SU-DHL-6 (cell line): ENCODE data around the gene AGAP3.

ENCODE experiments used
- EZH2phosphoT487 ChIP-seq: fragments of 200-600 bp; sonication (generic), shearing (Covaris generic); conservative IDR thresholded peaks from 2 replicates; pipeline ENCODE4 v1.6.1; 2018; ENCODE audit warnings: mild to moderate bottlenecking, antibody characterized with exemption, low read length, moderate library complexity, mixed read lengths
- TF ChIP-seq, protein P1 (sequence below): fragments of 200-600 bp; sonication (generic); IDR thresholded peaks from one replicate; pipeline ENCODE4 v1.5.1; 2017; ENCODE audit warnings: antibody characterized with exemption, mild to moderate bottlenecking, low read length, moderate library complexity; ENCODE audit not compliant: insufficient read depth, poor library complexity, severe bottlenecking

DNA sequence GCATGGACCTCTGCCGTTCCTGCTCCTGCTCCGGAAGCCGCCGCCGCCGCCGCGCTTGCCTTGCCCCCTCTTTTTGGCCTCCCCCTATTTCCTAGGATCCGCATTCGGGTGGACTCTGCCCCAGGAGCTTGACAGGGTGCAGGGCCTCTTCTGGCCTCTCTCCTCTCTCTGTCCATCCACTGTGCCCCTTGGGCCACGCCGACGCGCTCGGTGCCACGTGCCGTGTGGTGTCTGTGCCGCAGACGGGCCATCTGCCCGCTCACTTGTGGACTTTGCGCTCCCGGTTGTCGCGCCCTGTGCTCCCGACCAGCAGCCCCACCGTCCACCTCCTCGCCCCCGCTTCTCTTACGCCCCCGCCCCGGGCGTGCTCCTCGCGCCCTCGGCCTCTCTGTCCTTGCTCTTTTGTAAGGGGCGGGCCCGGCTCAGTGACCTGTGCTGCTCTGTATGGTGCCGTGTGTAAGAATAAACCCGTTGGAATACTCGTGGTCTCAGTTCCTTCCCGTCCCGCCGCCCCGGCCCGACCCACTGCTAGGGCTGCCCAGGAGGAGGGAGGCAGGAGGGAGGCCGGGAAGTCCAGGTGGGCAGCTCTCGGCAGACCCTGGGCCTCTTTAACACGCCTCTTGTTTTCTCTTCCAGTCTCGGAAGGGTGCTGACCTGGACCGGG is 37.0 kb downstream of the AGAP3 start:
- TF ChIP-seq, protein P1, sequence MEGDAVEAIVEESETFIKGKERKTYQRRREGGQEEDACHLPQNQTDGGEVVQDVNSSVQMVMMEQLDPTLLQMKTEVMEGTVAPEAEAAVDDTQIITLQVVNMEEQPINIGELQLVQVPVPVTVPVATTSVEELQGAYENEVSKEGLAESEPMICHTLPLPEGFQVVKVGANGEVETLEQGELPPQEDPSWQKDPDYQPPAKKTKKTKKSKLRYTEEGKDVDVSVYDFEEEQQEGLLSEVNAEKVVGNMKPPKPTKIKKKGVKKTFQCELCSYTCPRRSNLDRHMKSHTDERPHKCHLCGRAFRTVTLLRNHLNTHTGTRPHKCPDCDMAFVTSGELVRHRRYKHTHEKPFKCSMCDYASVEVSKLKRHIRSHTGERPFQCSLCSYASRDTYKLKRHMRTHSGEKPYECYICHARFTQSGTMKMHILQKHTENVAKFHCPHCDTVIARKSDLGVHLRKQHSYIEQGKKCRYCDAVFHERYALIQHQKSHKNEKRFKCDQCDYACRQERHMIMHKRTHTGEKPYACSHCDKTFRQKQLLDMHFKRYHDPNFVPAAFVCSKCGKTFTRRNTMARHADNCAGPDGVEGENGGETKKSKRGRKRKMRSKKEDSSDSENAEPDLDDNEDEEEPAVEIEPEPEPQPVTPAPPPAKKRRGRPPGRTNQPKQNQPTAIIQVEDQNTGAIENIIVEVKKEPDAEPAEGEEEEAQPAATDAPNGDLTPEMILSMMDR: no peak
- no peak for TF ChIP-seq EZH2phosphoT487
